Spinal cord (tissue), 10 donors: Measurements from ENCODE around the gene MACROD2. TPM values are rescaled to one million over a fixed set of nuclear protein-coding genes. Genes with fewer than 3 reads are reported as not detected.
A peak's percentile ranks its signal among the peaks of the same experiment; 100 is the strongest.
"Not testable (repeated sequence)": the region's sequence is repeated elsewhere in the genome, so short reads cannot be mapped to it uniquely, and the experiment has no call there.

ENCODE experiments used
- DNase-seq, 6 donors: peaks; one replicate each; pipeline versions ENCODE4 v3.0.0 to v3.0.0-alpha.2; 2013 to 2015; ENCODE audit warnings: low spot score in 6 of 6, low read depth in 4 of 6
- H3K27ac ChIP-seq: one replicate; pipeline ENCODE4 v1.5.1; 2013; ENCODE audit warnings: low read depth, low read length, control low read depth
- H3K27me3 ChIP-seq: one replicate; pipeline ENCODE4 v1.6.1; 2013; ENCODE audit warnings: low read length; ENCODE audit not compliant: control insufficient read depth, insufficient read depth
- H3K36me3 ChIP-seq: one replicate; pipeline ENCODE4 v1.6.1; 2013; ENCODE audit warnings: low read length; ENCODE audit not compliant: control insufficient read depth, insufficient read depth
- H3K4me1 ChIP-seq: one replicate; pipeline ENCODE4 v1.6.1; 2013; ENCODE audit warnings: low read length; ENCODE audit not compliant: control insufficient read depth, insufficient read depth
- H3K4me3 ChIP-seq: one replicate; pipeline ENCODE4 v1.5.1; 2013; ENCODE audit warnings: low read depth, low read length, control low read depth
- H3K9me3 ChIP-seq: one replicate; pipeline ENCODE4 v1.6.1; 2013; ENCODE audit warnings: low read length; ENCODE audit not compliant: control insufficient read depth, insufficient read depth
- WGBS: methylation state at CpG from one replicate; pipeline ENCODE4 v1.1.5; 2013; ENCODE audit warnings: missing lambda C conversion rate; ENCODE audit not compliant: insufficient coverage; 5-methylcytosine and 5-hydroxymethylcytosine counted together
- polyA plus RNA-seq, 2 donors: library from polyadenylated mRNA; unstranded; fragments of 120-200 nt; gene quantifications; one replicate each; pipeline ENCODE4 v1.2.1, GENCODE V29; 2013; ENCODE audit not compliant: insufficient read length in 2 of 2
- total RNA-seq, 2 donors: library from RNA; depleted of rRNA in 1 of 2; stranded (reverse); fragments of 120-200 nt in 1 of 2; fragments of >200 nt in 1 of 2; gene quantifications; one replicate each; pipeline versions ENCODE4 v1.2.3 to v1.2.4, GENCODE V29; 2013 to 2014
- donor health status: healthy.

The MACROD2 gene
- total and polyA plus RNA-seq, 4 donors: 16.2 to 34.0 (median 23.6) TPM

GRCh38 chr20:14926436-14926835, 931.1 kb downstream of the MACROD2 start:
- not testable (repeated sequence) for H3K4me1 ChIP-seq, H3K27ac ChIP-seq, H3K4me3 ChIP-seq, H3K27me3 ChIP-seq, H3K36me3 ChIP-seq, H3K9me3 ChIP-seq
- peak in 1 of 6 donors; percentile 35 for DNase-seq
- no CpG with 5 or more reads among the region's 2 CpGs for WGBS

- Histone ChIP-seq H3K4me1 (no peaks in the 10 kb centered on the region), H3K9me3 (no peaks in the 10 kb centered on the region), H3K27me3 (no peaks in the 10 kb centered on the region), H3K4me3 (no peak overlapping the region), H3K36me3 (no peaks in the 10 kb centered on the region), H3K27ac (no peak overlapping the region)
- WGBS: 25% methylated on average over 1 of the region's 3 CpGs
- DNase-seq: no peak
These were observed 932.8 kb downstream of the MACROD2 start for GRCh38 chr20:14928083-14928482.

GRCh38 chr20:14929388-14929787, 934.1 kb downstream of the MACROD2 start:
- no peak for DNase-seq
- Histone ChIP-seq H3K4me1 (no peaks in the 10 kb centered on the region), H3K27ac (no peak overlapping the region), H3K4me3 (no peak overlapping the region), H3K9me3 (no peaks in the 10 kb centered on the region), H3K36me3 (no peaks in the 10 kb centered on the region), H3K27me3 (no peaks in the 10 kb centered on the region)
- WGBS: no CpG with 5 or more reads among the region's 8 CpGs

- H3K4me3 ChIP-seq: no peak overlapping the region
- no peaks in the 10 kb centered on the region for H3K27me3 ChIP-seq
- H3K9me3 ChIP-seq: no peaks in the 10 kb centered on the region
- H3K27ac ChIP-seq: no peak overlapping the region
- no peaks in the 10 kb centered on the region for H3K4me1 ChIP-seq
- no peak for DNase-seq
- WGBS: 100% methylated on average over 1 of the region's 4 CpGs
- H3K36me3 ChIP-seq: no peaks in the 10 kb centered on the region
These were observed 936.7 kb downstream of the MACROD2 start for GRCh38 chr20:14932040-14932439.

GRCh38 chr20:14935285-14935684, 940.0 kb downstream of the MACROD2 start:
- Histone ChIP-seq H3K4me1 (no peaks in the 10 kb centered on the region), H3K27me3 (no peaks in the 10 kb centered on the region), H3K9me3 (peaks cover 4% of the 10 kb centered on the region), H3K27ac (no peak overlapping the region), H3K36me3 (no peaks in the 10 kb centered on the region), H3K4me3 (no peak overlapping the region)
- WGBS: no CpG with 5 or more reads among the region's 1 CpG
- DNase-seq: no peak

- Histone ChIP-seq H3K36me3 (no peaks in the 10 kb centered on the region), H3K27ac (no peak overlapping the region), H3K4me3 (no peak overlapping the region), H3K27me3 (no peaks in the 10 kb centered on the region), H3K9me3 (peaks cover 4% of the 10 kb centered on the region), H3K4me1 (no peaks in the 10 kb centered on the region)
- no peak for DNase-seq
- 92% methylated on average over 3 of the region's 3 CpGs for WGBS
These were observed 941.7 kb downstream of the MACROD2 start for GRCh38 chr20:14937021-14937420.

GRCh38 chr20:14937846-14938245, 942.5 kb downstream of the MACROD2 start:
- WGBS: no CpG with 5 or more reads among the region's 2 CpGs
- Histone ChIP-seq H3K4me3 (no peak overlapping the region), H3K27me3 (no peaks in the 10 kb centered on the region), H3K27ac (no peak overlapping the region), H3K36me3 (no peaks in the 10 kb centered on the region), H3K4me1 (no peaks in the 10 kb centered on the region), H3K9me3 (peaks cover 4% of the 10 kb centered on the region)
- no peak for DNase-seq

GRCh38 chr20:14947536-14947935, 952.2 kb downstream of the MACROD2 start:
- Histone ChIP-seq H3K9me3 (no peaks in the 10 kb centered on the region), H3K27ac (no peak overlapping the region), H3K4me1 (no peaks in the 10 kb centered on the region), H3K36me3 (no peaks in the 10 kb centered on the region), H3K4me3 (no peak overlapping the region), H3K27me3 (no peaks in the 10 kb centered on the region)
- DNase-seq: no peak
- WGBS: 80% methylated on average over 1 of the region's 1 CpG

GRCh38 chr20:14947946-14948345, 952.6 kb downstream of the MACROD2 start:
- no peaks in the 10 kb centered on the region for H3K9me3 ChIP-seq
- no peaks in the 10 kb centered on the region for H3K36me3 ChIP-seq
- no peaks in the 10 kb centered on the region for H3K4me1 ChIP-seq
- H3K27ac ChIP-seq: no peak overlapping the region
- no peaks in the 10 kb centered on the region for H3K27me3 ChIP-seq
- no peak for DNase-seq
- 78% methylated on average over 1 of the region's 1 CpG for WGBS
- H3K4me3 ChIP-seq: no peak overlapping the region

GRCh38 chr20:14948416-14948815, 953.1 kb downstream of the MACROD2 start:
- Histone ChIP-seq H3K4me3 (no peak overlapping the region), H3K27me3 (no peaks in the 10 kb centered on the region), H3K4me1 (no peaks in the 10 kb centered on the region), H3K27ac (no peak overlapping the region), H3K36me3 (no peaks in the 10 kb centered on the region), H3K9me3 (no peaks in the 10 kb centered on the region)
- DNase-seq: no peak
- WGBS: 100% methylated on average over 1 of the region's 3 CpGs
